ENCODE data around the gene SHISA9. TPM values are rescaled to one million over a fixed set of nuclear protein-coding genes. Genes with fewer than 3 reads are reported as not detected.

Gene SHISA9
- total and polyA plus RNA-seq, 7 donors: 0.01 to 0.97 (median 0.07) TPM

DNA sequence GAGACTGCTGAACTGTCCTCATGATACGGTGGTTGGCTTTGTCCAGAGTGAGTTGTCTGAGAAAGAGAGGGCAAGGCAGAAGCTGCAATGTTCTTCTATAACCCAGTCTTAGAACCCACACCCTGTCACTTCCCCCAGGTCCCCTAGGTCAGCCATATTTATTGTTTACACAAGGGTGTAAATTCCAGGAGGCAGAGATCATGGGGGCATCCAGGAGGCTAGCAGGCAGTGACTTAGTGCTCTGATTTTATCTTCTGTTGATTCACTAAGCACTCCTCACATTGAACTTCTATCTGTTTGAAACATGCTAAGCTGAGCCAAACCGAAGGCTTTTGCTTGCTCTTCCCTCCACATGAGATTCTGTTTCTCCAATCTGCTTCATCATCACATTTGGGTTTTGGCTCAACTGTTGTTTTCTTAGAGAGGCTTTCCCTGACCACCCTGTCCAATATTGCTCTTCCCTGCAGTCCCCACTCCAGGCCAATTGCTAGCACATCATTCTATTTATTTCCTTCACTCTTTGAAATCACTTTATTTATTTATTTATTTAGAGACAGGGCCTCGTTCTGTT is 34.3 kb upstream of the SHISA9 start:
- no peak for ATAC-seq
- H3K9me3 ChIP-seq: no peaks in the 10 kb centered on the region
- intact Hi-C loops (cut with DNase I): loop anchor here in 1 of 2 donors (10.0 kb wide), 1 partner anchor 68 kb away; no protein-coding TSS in a partner anchor
- no peak for DNase-seq
- H3K4me3 ChIP-seq: no peak overlapping the region
- H3K27ac ChIP-seq: no peak overlapping the region
- TF ChIP-seq, protein P1, sequence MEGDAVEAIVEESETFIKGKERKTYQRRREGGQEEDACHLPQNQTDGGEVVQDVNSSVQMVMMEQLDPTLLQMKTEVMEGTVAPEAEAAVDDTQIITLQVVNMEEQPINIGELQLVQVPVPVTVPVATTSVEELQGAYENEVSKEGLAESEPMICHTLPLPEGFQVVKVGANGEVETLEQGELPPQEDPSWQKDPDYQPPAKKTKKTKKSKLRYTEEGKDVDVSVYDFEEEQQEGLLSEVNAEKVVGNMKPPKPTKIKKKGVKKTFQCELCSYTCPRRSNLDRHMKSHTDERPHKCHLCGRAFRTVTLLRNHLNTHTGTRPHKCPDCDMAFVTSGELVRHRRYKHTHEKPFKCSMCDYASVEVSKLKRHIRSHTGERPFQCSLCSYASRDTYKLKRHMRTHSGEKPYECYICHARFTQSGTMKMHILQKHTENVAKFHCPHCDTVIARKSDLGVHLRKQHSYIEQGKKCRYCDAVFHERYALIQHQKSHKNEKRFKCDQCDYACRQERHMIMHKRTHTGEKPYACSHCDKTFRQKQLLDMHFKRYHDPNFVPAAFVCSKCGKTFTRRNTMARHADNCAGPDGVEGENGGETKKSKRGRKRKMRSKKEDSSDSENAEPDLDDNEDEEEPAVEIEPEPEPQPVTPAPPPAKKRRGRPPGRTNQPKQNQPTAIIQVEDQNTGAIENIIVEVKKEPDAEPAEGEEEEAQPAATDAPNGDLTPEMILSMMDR (IDR thresholded peaks at IDR 0.05): no peak
- WGBS, 3 donors: 67 to 73% (median 72%) methylated on average over 3 of the region's 3 CpGs
- H3K36me3 ChIP-seq (ENCODE audit: insufficient read depth in 1 of 2, low read depth in 1 of 2): no peaks in the 10 kb centered on the region
- H3K4me1 ChIP-seq: no peaks in the 10 kb centered on the region
- H3K27me3 ChIP-seq (ENCODE audit: insufficient read depth in 3 of 3, low read length in 2 of 3): peaks cover 0 to 2% (median 0%) of the 10 kb centered on the region in 3 donors

GRCh38 chr16:12868169-12868568 is 33.2 kb upstream of the SHISA9 start:
- ATAC-seq (no peak), DNase-seq (no peak)
- no peaks in the 10 kb centered on the region for H3K9me3 ChIP-seq
- 68 to 81% (median 75%) methylated on average over 3 of the region's 3 CpGs for WGBS, 3 donors
- TF ChIP-seq, protein P1 (IDR thresholded peaks at IDR 0.05): no peak
- intact Hi-C loops (cut with DNase I): loop anchor here in 1 of 2 donors (10.0 kb wide), 1 partner anchor 67 kb away; no protein-coding TSS in a partner anchor
- no peak overlapping the region for H3K27ac ChIP-seq
- no peak overlapping the region for H3K4me3 ChIP-seq
- peaks cover 0 to 2% (median 0%) of the 10 kb centered on the region in 3 donors for H3K27me3 ChIP-seq (ENCODE audit: insufficient read depth in 3 of 3, low read length in 2 of 3)
- H3K4me1 ChIP-seq: no peaks in the 10 kb centered on the region
- no peaks in the 10 kb centered on the region for H3K36me3 ChIP-seq (ENCODE audit: insufficient read depth in 1 of 2, low read depth in 1 of 2)

- WGBS, 3 donors: 76 to 77% (median 76%) methylated on average over 8 of the region's 8 CpGs
- H3K4me3 ChIP-seq: no peak overlapping the region
- TF ChIP-seq, protein P1 (IDR thresholded peaks at IDR 0.05): no peak
- no peak for DNase-seq
- no peak overlapping the region for H3K27ac ChIP-seq
- H3K9me3 ChIP-seq: no peaks in the 10 kb centered on the region
- no peak for ATAC-seq
- H3K36me3 ChIP-seq (ENCODE audit: insufficient read depth in 1 of 2, low read depth in 1 of 2): no peaks in the 10 kb centered on the region
- no peaks in the 10 kb centered on the region for H3K4me1 ChIP-seq
- intact Hi-C loops (cut with DNase I): loop anchor here in 1 of 2 donors (10.0 kb wide), 1 partner anchor 66 kb away; no protein-coding TSS in a partner anchor
- H3K27me3 ChIP-seq (ENCODE audit: insufficient read depth in 3 of 3, low read length in 2 of 3): no peaks in the 10 kb centered on the region
These were observed 32.6 kb upstream of the SHISA9 start for GRCh38 chr16:12868788-12869187.

GRCh38 chr16:12869698-12870427 is 31.5 kb upstream of the SHISA9 start:
- Histone ChIP-seq H3K4me3 (no peak overlapping the region), H3K36me3 (ENCODE audit: insufficient read depth in 1 of 2, low read depth in 1 of 2) (no peaks in the 10 kb centered on the region), H3K9me3 (no peaks in the 10 kb centered on the region), H3K27me3 (ENCODE audit: insufficient read depth in 3 of 3, low read length in 2 of 3) (no peaks in the 10 kb centered on the region), H3K4me1 (no peaks in the 10 kb centered on the region), H3K27ac (no peak overlapping the region)
- TF ChIP-seq, protein P1 (IDR thresholded peaks at IDR 0.05): no peak
- DNase-seq (no peak), ATAC-seq (no peak)
- WGBS, 3 donors: 61 to 69% (median 62%) methylated on average over 5 of the region's 5 CpGs
- intact Hi-C loops (cut with DNase I): loop anchor here in 1 of 2 donors (10.0 kb wide), 1 partner anchor 65 kb away; no protein-coding TSS in a partner anchor
